ENCODE measurements around the gene FBXL17. TPM values are rescaled to one million over a fixed set of nuclear protein-coding genes. Genes with fewer than 3 reads are reported as not detected.

FBXL17 gene
- total RNA-seq, 1 donor from 2014 or later: 17.6 TPM

DNA sequence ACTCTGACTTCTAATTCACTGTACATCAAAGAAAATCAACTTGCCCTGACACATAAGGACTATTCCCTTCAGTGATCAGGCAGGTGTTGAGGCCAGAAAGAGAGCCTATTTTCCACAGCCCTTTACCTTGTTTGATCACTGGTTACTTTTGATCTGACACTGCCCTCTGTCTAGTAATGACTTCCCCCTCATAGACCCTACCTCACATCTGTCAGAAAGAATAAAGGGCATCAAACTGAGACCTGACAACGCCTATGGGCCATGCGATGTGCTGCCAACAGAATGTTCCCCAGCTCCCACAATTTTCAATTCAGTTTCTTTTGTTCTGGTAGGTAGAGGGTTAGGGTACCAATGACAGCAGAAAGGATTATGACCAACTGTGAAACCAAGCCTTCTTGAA, 47.7 kb downstream of the FBXL17 start:
- TF ChIP-seq, protein P1, sequence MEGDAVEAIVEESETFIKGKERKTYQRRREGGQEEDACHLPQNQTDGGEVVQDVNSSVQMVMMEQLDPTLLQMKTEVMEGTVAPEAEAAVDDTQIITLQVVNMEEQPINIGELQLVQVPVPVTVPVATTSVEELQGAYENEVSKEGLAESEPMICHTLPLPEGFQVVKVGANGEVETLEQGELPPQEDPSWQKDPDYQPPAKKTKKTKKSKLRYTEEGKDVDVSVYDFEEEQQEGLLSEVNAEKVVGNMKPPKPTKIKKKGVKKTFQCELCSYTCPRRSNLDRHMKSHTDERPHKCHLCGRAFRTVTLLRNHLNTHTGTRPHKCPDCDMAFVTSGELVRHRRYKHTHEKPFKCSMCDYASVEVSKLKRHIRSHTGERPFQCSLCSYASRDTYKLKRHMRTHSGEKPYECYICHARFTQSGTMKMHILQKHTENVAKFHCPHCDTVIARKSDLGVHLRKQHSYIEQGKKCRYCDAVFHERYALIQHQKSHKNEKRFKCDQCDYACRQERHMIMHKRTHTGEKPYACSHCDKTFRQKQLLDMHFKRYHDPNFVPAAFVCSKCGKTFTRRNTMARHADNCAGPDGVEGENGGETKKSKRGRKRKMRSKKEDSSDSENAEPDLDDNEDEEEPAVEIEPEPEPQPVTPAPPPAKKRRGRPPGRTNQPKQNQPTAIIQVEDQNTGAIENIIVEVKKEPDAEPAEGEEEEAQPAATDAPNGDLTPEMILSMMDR (IDR thresholded peaks at IDR 0.05): no peak
- DNase-seq (ENCODE audit: extremely low spot score, unreplicated experiment): no peak
- H3K4me1 Mint-ChIP-seq (ENCODE audit: unreplicated experiment): peaks cover 4% of the 10 kb centered on the region
- H3K4me3 Mint-ChIP-seq (ENCODE audit: unreplicated experiment): no peak overlapping the region
- H3K36me3 Mint-ChIP-seq (ENCODE audit: unreplicated experiment): peaks cover 8% of the 10 kb centered on the region
- H3K27ac Mint-ChIP-seq (ENCODE audit: unreplicated experiment): no peak overlapping the region
- no peaks in the 10 kb centered on the region for H3K9me3 Mint-ChIP-seq (ENCODE audit: unreplicated experiment)
- H3K27me3 Mint-ChIP-seq (ENCODE audit: unreplicated experiment): no peaks in the 10 kb centered on the region

DNA sequence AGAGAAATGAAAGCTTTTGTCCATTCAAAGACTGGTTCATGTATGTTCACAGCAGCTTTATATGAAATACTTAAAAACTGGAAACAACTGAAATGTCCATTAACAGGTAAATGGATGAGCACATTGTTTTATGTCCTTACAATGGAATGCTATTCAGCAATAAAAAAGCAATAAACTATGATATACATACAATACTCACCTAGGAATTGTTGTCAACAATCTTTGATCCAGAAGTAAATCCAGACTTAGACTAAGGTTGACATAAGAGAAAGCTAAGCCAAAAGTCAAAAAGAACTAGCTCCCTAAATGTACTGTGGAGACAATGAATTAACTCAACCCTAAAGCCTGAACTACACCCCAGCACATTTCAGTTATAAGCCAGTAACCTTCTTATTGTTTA, 54.9 kb downstream of the FBXL17 start:
- Mint-ChIP-seq H3K27ac (ENCODE audit: unreplicated experiment) (no peak overlapping the region), H3K36me3 (ENCODE audit: unreplicated experiment) (peaks cover 13% of the 10 kb centered on the region), H3K4me1 (ENCODE audit: unreplicated experiment) (no peaks in the 10 kb centered on the region), H3K27me3 (ENCODE audit: unreplicated experiment) (no peaks in the 10 kb centered on the region), H3K9me3 (ENCODE audit: unreplicated experiment) (peaks cover 12% of the 10 kb centered on the region), H3K4me3 (ENCODE audit: unreplicated experiment) (no peak overlapping the region)
- DNase-seq (ENCODE audit: extremely low spot score, unreplicated experiment): no peak
- TF ChIP-seq, protein P1 (IDR thresholded peaks at IDR 0.05): no peak

DNA sequence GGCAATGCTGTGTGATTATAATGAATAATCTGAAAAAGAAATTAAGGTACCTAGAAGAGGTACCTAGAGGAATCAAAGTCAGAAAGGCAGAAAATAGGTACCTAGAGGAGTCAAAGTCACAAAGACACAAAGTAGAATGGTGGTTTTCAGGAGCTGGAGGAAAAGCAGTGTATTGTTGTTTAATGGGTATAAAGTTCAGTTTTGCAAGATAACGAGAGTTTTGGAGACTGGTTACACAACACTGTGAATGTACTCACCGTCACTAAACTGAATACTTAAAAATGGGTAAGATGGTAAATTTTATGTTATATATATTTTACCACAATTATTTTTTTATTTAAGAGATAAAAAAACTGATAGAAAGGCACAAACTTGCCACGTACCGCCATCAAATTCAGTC, 57.0 kb downstream of the FBXL17 start:
- no peaks in the 10 kb centered on the region for H3K27me3 Mint-ChIP-seq (ENCODE audit: unreplicated experiment)
- H3K4me1 Mint-ChIP-seq (ENCODE audit: unreplicated experiment): peaks cover 3% of the 10 kb centered on the region
- DNase-seq (ENCODE audit: extremely low spot score, unreplicated experiment): no peak
- TF ChIP-seq, protein P1 (IDR thresholded peaks at IDR 0.05): no peak
- H3K36me3 Mint-ChIP-seq (ENCODE audit: unreplicated experiment): peaks cover 13% of the 10 kb centered on the region
- H3K9me3 Mint-ChIP-seq (ENCODE audit: unreplicated experiment): peaks cover 12% of the 10 kb centered on the region
- H3K4me3 Mint-ChIP-seq (ENCODE audit: unreplicated experiment): no peak overlapping the region
- no peak overlapping the region for H3K27ac Mint-ChIP-seq (ENCODE audit: unreplicated experiment)

DNA sequence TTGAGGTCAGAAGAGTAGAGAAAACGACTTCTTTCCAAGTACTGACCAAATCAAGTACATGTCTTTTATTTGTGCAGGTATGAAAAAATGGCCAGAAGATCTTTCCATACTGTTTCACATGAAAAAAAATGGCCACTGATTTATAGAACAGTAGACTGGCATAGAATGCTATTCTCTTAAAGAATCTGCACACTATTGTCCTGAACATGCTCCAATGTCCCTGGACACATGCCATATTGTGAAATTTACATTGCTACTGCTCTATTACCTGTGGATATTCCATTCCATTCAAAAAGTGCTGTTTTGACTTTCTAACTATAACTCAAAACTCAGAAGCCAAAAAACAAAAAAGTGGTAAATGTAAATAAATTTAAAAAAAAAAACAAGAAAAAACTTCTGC, 60.6 kb downstream of the FBXL17 start:
- DNase-seq (ENCODE audit: extremely low spot score, unreplicated experiment): no peak
- peaks cover 10% of the 10 kb centered on the region for H3K36me3 Mint-ChIP-seq (ENCODE audit: unreplicated experiment)
- peaks cover 12% of the 10 kb centered on the region for H3K9me3 Mint-ChIP-seq (ENCODE audit: unreplicated experiment)
- no peak overlapping the region for H3K27ac Mint-ChIP-seq (ENCODE audit: unreplicated experiment)
- H3K27me3 Mint-ChIP-seq (ENCODE audit: unreplicated experiment): no peaks in the 10 kb centered on the region
- peaks cover 5% of the 10 kb centered on the region for H3K4me1 Mint-ChIP-seq (ENCODE audit: unreplicated experiment)
- TF ChIP-seq, protein P1 (IDR thresholded peaks at IDR 0.05): no peak
- H3K4me3 Mint-ChIP-seq (ENCODE audit: unreplicated experiment): no peak overlapping the region

DNA sequence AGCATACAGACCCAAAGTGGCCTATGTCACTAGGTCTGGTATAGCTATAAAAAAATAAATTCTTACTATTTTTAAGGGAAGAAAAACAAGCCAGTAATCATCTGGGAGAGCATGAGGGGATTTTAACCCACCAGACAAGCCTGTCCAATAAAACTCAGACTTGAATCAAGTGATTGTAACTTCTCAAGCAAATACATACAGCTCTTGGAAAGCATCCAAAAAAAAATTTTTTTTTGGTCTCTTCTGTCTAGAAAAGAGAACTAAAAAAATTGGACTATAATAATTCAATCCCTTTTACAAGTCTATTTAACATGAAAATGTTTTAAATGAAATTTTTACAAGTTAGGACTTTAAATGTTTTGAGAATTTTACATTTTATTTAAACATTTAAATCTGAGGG, 61.7 kb downstream of the FBXL17 start:
- Mint-ChIP-seq H3K36me3 (ENCODE audit: unreplicated experiment) (peaks cover 3% of the 10 kb centered on the region), H3K4me3 (ENCODE audit: unreplicated experiment) (no peak overlapping the region), H3K4me1 (ENCODE audit: unreplicated experiment) (peaks cover 9% of the 10 kb centered on the region), H3K27me3 (ENCODE audit: unreplicated experiment) (no peaks in the 10 kb centered on the region), H3K27ac (ENCODE audit: unreplicated experiment) (no peak overlapping the region), H3K9me3 (ENCODE audit: unreplicated experiment) (peaks cover 3% of the 10 kb centered on the region)
- TF ChIP-seq, protein P1 (IDR thresholded peaks at IDR 0.05): no peak
- DNase-seq (ENCODE audit: extremely low spot score, unreplicated experiment): no peak

Measured in osteocyte (in vitro differentiated cells).